Fibroblast of peridontal ligament (primary cell): ENCODE data around the gene IGFBPL1.
"Not testable (repeated sequence)": the region's sequence is repeated elsewhere in the genome, so short reads cannot be mapped to it uniquely, and the experiment has no call there.

Source experiments
- DNase-seq: peaks from one replicate; pipeline ENCODE4 v3.0.0-alpha.2; 2010; ENCODE audit errors: extremely low read depth

The IGFBPL1 gene

DNA sequence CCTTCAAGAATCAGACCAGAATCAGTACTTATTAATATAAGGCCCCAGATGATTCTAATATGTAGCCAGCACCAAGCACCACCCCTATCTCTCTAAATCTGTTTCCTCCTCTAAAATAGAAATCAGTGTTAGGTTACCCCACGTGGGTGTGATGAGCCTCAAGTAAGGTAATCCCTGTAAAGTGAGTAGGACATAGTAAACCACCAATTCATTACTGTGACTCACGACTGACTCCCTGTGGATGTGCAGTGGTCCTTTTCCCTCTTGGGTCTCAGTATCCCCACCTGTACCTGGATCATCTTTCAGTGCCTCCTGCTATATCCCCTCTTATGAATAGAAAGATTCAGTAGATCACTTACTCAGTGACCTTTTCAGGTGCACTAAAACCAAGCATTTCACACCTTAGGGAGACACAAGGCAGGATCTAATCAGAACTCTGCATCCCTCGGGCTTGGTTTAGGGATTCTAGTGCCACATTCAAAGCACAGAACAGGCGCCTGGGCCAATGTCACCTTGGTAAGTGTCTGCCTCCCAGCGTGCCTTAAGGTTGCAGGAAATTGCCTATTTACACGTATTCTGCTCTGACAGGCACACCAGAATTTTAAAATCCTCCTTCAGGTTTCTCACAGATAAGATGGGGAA is 43.9 kb downstream of the IGFBPL1 start:
- no peak for DNase-seq

DNA sequence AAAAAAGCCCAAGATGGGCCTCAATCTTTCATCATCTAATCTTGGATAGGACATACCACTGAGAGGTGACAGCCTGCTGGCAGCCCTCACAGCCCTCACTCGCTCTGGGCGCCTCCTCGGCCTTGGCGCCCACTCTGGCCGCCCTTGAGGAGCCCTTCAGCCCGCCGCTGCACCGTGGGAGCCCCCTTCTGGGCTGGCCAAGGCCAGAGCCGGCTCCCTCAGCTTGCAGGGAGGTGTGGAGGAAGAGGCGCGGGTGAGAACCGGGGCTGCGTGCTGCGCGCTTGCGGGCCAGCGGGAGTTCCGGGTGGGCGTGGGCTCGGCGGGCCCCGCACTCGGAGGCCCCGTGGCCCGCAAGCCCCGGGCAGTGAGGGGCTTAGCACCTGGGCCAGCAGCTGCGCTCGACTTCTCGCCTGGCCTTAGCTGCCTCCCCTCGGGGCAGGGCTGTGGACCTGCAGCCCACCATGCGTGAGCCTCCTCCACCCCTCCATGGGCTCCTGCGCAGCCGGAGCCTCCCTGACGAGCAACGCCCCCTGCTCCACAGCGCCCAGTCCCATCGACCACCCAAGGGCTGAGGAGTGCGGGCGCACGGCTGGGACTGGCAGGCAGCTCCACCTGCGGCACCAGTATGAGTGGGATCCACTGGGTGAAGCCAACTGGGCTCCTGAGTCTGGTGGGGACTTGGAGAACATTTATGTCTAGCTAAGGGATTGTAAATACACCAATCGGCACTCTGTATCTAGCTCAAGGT is 46.7 kb downstream of the IGFBPL1 start:
- DNase-seq, result not testable (repeated sequence)

DNA sequence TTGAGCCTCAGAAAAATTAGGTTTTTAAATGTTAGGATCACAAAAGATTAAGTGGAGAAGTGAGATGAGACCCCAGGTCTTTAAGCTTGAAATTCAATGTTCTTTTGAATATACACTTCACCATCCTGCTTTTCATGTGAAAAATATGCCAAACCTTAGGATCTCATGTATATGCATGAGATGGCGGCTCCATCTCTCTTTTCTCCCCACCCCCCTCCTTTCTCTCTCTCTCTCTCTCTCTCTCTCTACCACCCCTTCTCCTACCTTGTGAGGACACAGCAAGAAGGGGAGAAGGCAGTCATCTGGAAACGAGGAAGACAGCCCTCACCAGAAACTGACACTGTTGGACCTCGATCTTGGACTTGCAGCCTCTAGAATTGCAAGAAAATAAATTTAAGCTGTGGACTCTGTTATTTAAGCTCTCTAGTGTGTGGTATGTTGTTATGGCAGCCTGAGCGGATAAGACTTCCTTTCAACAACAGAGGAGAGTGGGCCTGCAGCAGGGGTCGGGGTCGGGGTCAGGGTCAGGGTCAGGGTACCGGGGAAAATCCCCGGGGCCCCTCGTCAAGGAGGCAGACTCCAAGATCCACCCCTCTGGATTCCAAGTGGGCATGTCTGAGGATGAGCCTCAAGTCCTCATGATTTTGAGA is 48.1 kb downstream of the IGFBPL1 start:
- no peak for DNase-seq

GRCh38 chr9:38375572-38375963 is 48.7 kb downstream of the IGFBPL1 start:
- DNase-seq, result no peak

DNA sequence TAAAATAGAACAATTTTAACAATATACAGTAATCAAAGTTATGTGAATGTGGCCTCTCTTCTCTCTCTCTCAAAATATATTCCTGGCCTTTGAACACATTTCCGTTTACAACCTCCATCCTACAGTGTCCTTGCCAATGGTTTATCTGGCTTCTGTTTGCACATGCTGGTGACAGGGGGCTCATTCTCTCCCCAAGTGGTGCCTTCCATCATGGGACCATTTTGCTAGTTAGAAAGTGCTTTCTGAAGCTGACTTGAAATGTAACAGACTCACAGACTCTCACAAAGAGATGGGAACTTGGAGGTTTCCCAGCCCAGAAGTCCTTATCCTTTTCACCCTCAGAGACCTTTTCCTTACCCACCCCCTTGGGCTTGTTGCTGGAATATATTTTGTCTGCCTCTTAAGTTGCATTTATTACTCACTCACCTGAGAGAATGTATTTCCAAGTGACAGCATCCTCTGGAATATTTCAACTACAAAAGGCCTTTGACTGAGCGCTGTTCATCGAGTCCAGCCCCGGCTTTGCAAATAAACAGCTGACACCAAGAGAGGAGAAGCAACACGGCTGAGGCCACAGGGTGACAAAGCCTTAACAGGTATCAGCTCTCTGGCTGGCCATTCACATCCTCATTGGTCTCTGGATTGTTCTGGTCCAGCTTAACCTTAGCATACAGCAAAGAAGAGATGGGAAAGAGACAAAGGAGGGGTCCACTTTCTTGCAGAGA is 49.2 kb downstream of the IGFBPL1 start:
- DNase-seq, result no peak

- no peak for DNase-seq
Observed at GRCh38 chr9:38373679-38374078, 50.6 kb downstream of the IGFBPL1 start.

DNA sequence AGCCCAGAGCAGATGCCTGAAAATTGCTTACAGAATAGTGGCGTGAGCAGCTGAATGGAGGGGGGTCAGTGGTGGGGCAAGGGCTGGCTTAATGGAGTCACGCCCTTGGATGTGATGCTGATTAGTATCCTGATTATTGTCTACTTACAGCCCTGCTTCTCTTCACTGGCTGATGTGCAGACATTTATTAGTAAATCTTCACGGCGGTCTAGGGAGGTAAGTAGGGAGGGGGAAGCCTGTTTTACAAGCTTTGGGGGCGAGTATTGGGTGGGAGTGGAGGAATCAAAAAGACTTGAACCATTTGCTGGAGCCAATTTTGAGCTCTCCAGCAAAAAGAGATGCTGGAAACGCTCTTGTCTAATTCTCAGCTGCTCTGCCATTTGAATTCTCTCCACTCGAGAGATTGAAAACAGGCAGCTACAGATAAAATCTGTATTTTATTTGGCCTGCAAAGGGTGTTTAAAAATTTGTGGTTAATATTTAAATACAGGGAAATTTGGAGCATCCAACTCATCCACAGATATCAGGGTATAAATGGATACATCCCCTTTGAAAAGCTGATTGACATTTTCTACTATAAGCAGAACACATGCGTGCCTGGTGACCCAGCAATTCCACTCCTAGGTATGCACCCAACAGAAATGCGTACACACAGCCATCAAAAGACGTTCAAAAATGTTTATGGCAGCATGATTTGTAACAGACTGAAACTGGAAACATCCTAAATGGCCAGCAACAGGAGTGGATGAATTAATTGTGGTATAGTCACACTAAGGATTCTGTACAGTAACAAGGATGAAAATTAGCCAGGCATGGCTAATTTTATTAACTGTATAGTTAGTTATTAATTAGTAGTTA is 51.3 kb downstream of the IGFBPL1 start:
- no peak for DNase-seq

DNA sequence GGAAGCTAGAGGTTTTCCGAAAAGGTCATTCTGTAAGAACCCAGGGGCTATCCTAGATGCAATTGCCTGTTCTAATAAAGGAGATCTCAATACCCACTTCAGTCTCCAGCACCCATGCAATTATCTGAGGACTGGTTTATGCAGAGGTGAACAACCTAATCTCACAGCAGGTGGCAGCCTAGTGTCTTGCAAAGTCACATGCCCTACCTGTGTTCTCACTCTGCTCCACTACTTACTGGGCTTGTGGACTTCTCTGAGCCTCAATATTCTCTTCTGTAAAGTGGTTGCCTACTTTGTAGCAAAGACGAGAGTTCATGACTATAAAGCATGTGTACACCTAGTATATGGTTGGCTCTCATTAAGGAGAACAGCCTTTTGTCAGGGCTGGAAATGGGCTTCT is 52.8 kb downstream of the IGFBPL1 start:
- no peak for DNase-seq

DNA sequence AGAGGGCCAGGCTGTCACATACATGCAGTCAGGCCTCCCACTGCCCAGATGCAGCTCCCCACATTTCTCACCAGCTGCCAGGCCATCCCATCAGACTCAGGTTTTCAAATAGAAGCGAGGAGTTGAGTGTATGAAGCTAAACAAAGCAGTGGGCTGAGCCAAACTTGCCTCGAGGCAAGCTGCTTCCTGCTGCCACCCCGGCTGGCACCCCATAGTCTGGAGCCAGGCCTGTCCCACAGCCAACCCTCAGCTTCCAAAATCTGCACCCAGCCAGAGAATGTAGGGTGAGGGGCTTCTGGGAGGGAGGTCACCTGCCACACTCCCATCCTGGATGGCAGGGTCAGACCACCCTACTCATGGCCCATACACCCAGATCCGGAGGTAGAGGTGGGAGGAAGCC is 54.1 kb downstream of the IGFBPL1 start:
- no peak for DNase-seq

DNA sequence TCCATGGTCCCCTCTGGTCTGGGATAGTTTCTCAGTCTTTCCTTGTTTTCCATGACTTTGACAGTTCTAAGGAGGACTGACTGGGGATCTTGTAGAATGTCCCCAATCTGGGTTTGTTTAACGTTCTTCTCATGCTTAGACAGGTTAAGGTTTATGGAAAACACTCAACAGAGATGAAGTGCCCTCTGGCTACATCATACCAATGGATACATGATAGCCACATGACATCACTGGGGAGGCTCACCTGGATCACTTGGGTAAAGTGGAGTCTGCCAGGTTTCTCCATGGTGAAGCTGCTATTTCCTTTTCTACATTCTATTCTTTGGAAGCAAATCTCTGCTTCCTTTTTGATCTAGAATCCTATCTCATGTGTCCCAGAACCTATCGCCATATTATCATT is 55.5 kb downstream of the IGFBPL1 start:
- no peak for DNase-seq

- no peak for DNase-seq
Observed at GRCh38 chr9:38367898-38368297, 56.4 kb downstream of the IGFBPL1 start.

- DNase-seq, result no peak
Observed at GRCh38 chr9:38363589-38363925, 60.7 kb downstream of the IGFBPL1 start.

GRCh38 chr9:38362852-38363588 is 61.2 kb downstream of the IGFBPL1 start:
- DNase-seq, result peak; percentile 89

GRCh38 chr9:38361473-38361850 is 62.8 kb downstream of the IGFBPL1 start:
- DNase-seq, result no peak

- no peak for DNase-seq
Observed at GRCh38 chr9:38360839-38361472, 63.3 kb downstream of the IGFBPL1 start.

GRCh38 chr9:38359689-38360385 is 64.4 kb downstream of the IGFBPL1 start:
- peak; percentile 49 for DNase-seq

GRCh38 chr9:38359297-38359653 is 65.0 kb downstream of the IGFBPL1 start:
- no peak for DNase-seq

DNA sequence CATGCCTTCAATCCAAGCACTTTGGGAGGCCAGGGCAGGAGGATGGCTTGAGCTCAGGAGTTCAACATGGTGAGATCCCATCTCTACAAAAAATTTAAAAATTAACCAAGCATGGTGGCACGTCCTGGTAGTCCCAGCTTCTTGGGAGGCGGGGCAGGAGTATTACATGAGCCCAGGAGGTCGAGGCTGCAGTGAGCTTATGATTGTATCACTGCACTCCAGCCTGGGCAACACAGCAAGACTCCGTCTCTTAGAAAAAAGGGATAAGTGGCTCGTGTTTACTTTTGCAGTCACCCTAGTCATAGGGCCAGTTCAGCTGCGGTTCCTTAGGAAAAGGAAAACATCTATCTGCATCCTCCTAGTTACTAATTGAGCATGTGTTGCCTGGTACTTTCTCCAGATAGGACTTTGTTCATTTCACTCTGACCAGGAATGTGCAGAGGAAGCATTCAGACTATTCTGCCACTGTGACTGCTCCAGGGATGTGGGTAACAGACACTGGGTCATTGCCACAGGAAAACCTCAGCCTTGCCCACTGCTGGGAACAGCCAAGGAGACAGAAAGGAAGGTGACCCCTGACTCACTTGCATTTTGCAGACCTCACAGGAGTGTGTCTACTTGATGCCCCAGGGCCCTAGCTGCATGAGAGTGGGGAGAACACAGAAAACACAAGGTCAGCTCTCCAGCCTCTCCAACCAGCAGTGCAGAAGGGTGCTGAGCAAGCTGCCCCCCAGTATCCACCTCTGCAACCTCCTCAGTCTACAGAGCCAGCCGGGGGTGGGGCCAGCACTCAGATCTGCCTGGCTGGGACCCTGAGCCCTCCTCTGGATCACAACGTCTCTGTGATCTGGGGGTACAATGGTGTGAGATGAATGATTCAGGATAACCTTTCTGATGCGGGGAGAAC is 65.6 kb downstream of the IGFBPL1 start:
- DNase-seq, result no peak
